B cell (primary cell): ENCODE results near the gene FA2H. TPM values are rescaled to one million over a fixed set of nuclear protein-coding genes. Genes with fewer than 3 reads are reported as not detected.

Source experiments
- ATAC-seq: fragments of 200-7000 bp; cut with Tn5 transposase; one replicate; pipeline ENCODE4 v1.10.0; 2021; ENCODE audit warnings: low read depth, mild to moderate bottlenecking, moderate number of reproducible peaks, moderate library complexity
- CTCF ChIA-PET: fragments of 350-600 bp; sonication (Branson Sonifier 250); formaldehyde crosslinking; loops from one replicate; lab custom pipeline; 2021; ENCODE audit warnings: antibody characterized with exemption, inconsistent platforms; lab: Charles Lee
- POLR2A ChIA-PET: fragments of 350-600 bp; sonication (Branson Sonifier 250); formaldehyde crosslinking; loops from one replicate; lab custom pipeline; 2021; ENCODE audit warnings: antibody characterized with exemption; lab: Charles Lee
- DNase-seq: peaks from one replicate; pipeline ENCODE4 v3.0.0; 2013
- H2AFZ ChIP-seq: 2 replicates; pipeline ENCODE4 v1.6.1; 2012; ENCODE audit warnings: mild to moderate bottlenecking, low read depth, low read length; ENCODE audit not compliant: insufficient read depth, poor library complexity, severe bottlenecking
- H3K27ac ChIP-seq, 2 donors: 1 replicate in 1 of 2; 2 replicates in 1 of 2; pipeline ENCODE4 v1.5.1; 2012 to 2013; ENCODE audit warnings: low read length in 2 of 2, mild to moderate bottlenecking in 2 of 2, moderate library complexity in 1 of 2
- H3K27me3 ChIP-seq, 4 experiments: fragments of 200-600 bp in 1 of 4; sonication (generic) in 1 of 4; replicated peaks in 1 of 4; 1 replicate in 2 of 4; 2 replicates in 2 of 4; pipeline versions ENCODE4 v1.6.1 to v1.7.0; 2013 to 2016; ENCODE audit warnings: low read length in 3 of 4, mild to moderate bottlenecking in 2 of 4, mixed read lengths in 1 of 4, moderate library complexity in 1 of 4; ENCODE audit not compliant: insufficient read depth in 4 of 4, control insufficient read depth in 3 of 4; ENCODE audit errors: control extremely low read depth in 1 of 4
- H3K36me3 ChIP-seq, 2 experiments: replicated peaks in 1 of 2; 1 replicate in 1 of 2; 2 replicates in 1 of 2; pipeline versions ENCODE4 v1.6.1 to v1.7.1; 2013; ENCODE audit warnings: low read length in 1 of 2; ENCODE audit not compliant: insufficient read depth in 2 of 2, control insufficient read depth in 1 of 2; ENCODE audit errors: control extremely low read depth in 1 of 2, extremely low read depth in 1 of 2
- H3K4me1 ChIP-seq, 2 donors: fragments of 200-600 bp in 1 of 2; sonication (generic) in 1 of 2; 1 replicate in 1 of 2; 2 replicates in 1 of 2; pipeline versions ENCODE4 v1.5.1 to v1.6.1; 2013 to 2017; ENCODE audit warnings: low read length in 2 of 2; ENCODE audit not compliant: control insufficient read depth in 2 of 2, insufficient read depth in 2 of 2
- H3K4me2 ChIP-seq: replicated peaks from 2 replicates; pipeline ENCODE3; 2012; ENCODE audit warnings: mild to moderate bottlenecking, low read depth, low read length; ENCODE audit not compliant: poor library complexity, severe bottlenecking
- H3K4me3 ChIP-seq, 5 experiments: fragments of 200-600 bp in 1 of 5; sonication (generic) in 1 of 5; 1 replicate in 3 of 5; 2 replicates in 2 of 5; pipeline versions ENCODE4 v1.5.1 to v1.7.0; 2011 to 2016; ENCODE audit warnings: low read length in 4 of 5, mild to moderate bottlenecking in 4 of 5, low read depth in 2 of 5, control low read depth in 1 of 5, moderate library complexity in 1 of 5; ENCODE audit not compliant: insufficient read depth in 1 of 5; ENCODE audit errors: control extremely low read depth in 1 of 5, extremely low read depth in 1 of 5
- H3K79me2 ChIP-seq: fragments of 200-600 bp; sonication (generic); one replicate; pipeline ENCODE4 v1.6.0; 2016; ENCODE audit warnings: low read length; ENCODE audit not compliant: control insufficient read depth, insufficient read depth
- H3K9ac ChIP-seq: fragments of 200-600 bp; sonication (generic); 2 replicates; pipeline ENCODE4 v1.6.1; 2017; ENCODE audit warnings: mild to moderate bottlenecking, low read length, moderate library complexity
- H3K9me3 ChIP-seq, 3 donors: one replicate each; pipeline versions ENCODE4 v1.6.1 to v1.7.1; 2013; ENCODE audit warnings: low read length in 2 of 3; ENCODE audit not compliant: control insufficient read depth in 2 of 3, insufficient read depth in 1 of 3; ENCODE audit errors: control extremely low read depth in 1 of 3
- H4K20me1 ChIP-seq: 2 replicates; pipeline ENCODE4 v1.6.0; 2012; ENCODE audit warnings: mild to moderate bottlenecking, low read length; ENCODE audit not compliant: insufficient read depth, control insufficient read depth, poor library complexity, severe bottlenecking
- H3K27ac Mint-ChIP-seq: one replicate; pipeline ENCODE4 v1.8.0; 2021; ENCODE audit warnings: mixed read lengths
- H3K27me3 Mint-ChIP-seq: one replicate; pipeline ENCODE4 v1.8.0; 2021; ENCODE audit warnings: mixed read lengths
- H3K4me1 Mint-ChIP-seq: one replicate; pipeline ENCODE4 v1.8.0; 2021; ENCODE audit warnings: mixed read lengths
- H3K4me3 Mint-ChIP-seq: one replicate; pipeline ENCODE4 v1.8.0; 2021; ENCODE audit warnings: mixed read lengths
- H3K9me3 Mint-ChIP-seq: one replicate; pipeline ENCODE4 v1.8.0; 2022; ENCODE audit warnings: mixed read lengths; ENCODE audit not compliant: insufficient read depth
- CTCF ChIP-seq: fragments of 200-600 bp; IDR thresholded peaks from one replicate; pipeline ENCODE4 v1.8.0; 2022; ENCODE audit warnings: antibody characterized with exemption, mild to moderate bottlenecking
- EZH2 ChIP-seq: IDR thresholded peaks from 2 replicates; pipeline ENCODE4 v1.6.1; 2012; ENCODE audit warnings: borderline replicate concordance, low read depth, mild to moderate bottlenecking, moderate library complexity, low read length; ENCODE audit not compliant: insufficient read depth, poor library complexity, severe bottlenecking
- WGBS: methylation state at CpG from one replicate; pipeline ENCODE4 v1.1.5; 2013; ENCODE audit warnings: missing lambda C conversion rate; ENCODE audit not compliant: insufficient coverage; 5-methylcytosine and 5-hydroxymethylcytosine counted together
- intact Hi-C: fragments of 100-400 bp; cut with micrococcal nuclease; formaldehyde crosslinking; loops from one replicate; pipeline ENCODE4 v1.10.0; 2022
- polyA plus RNA-seq: library from polyadenylated mRNA; depleted of rRNA; stranded (reverse); fragments of >200 nt; gene quantifications from 2 replicates; pipeline ENCODE4 v1.2.3, GENCODE V29; 2012
- total RNA-seq, 2 donors: library from RNA; stranded (reverse); fragments of 120-200 nt in 1 of 2; gene quantifications; 1 replicate in 1 of 2; 2 replicates in 1 of 2; pipeline versions ENCODE4 v1.2.3 to v1.2.4, GENCODE V29; 2013 to 2022

The FA2H gene
- total and polyA plus RNA-seq, 2 donors (not counting 1 experiment from before 2014, with no cell fraction given), result 1.0 to 3.6 TPM

- ChIA-PET POLR2A (no interaction called here), CTCF (no interaction called here)
- 19% methylated on average over 5 of the region's 10 CpGs for WGBS
- H3K4me3 Mint-ChIP-seq, result no peak overlapping the region
- H3K27me3 Mint-ChIP-seq, result no peaks in the 10 kb centered on the region
- H3K4me1 Mint-ChIP-seq, result no peaks in the 10 kb centered on the region
- no peak overlapping the region for H3K4me3 ChIP-seq
- no peak for ATAC-seq
- no peak overlapping the region for H2AFZ ChIP-seq
- H3K9ac ChIP-seq, result no peak overlapping the region
- H3K4me2 ChIP-seq, result no peak overlapping the region
- peaks cover 0 to 3% (median 0%) of the 10 kb centered on the region in 3 donors for H3K9me3 ChIP-seq
- H3K27ac Mint-ChIP-seq, result no peak overlapping the region
- H3K27ac ChIP-seq, result no peak overlapping the region
- no peaks in the 10 kb centered on the region for H3K36me3 ChIP-seq
- no peaks in the 10 kb centered on the region for H3K79me2 ChIP-seq
- H4K20me1 ChIP-seq, result no peaks in the 10 kb centered on the region
- H3K9me3 Mint-ChIP-seq, result no peaks in the 10 kb centered on the region
- intact Hi-C loops, result no loop called here
- no peaks in the 10 kb centered on the region for H3K4me1 ChIP-seq
- no peak for DNase-seq
- no peaks in the 10 kb centered on the region for H3K27me3 ChIP-seq
- TF ChIP-seq CTCF (no peak), EZH2 (no peak)
Measured at GRCh38 chr16:74742051-74742481, 32.6 kb downstream of the FA2H start.

GRCh38 chr16:74740795-74741304 is 33.8 kb downstream of the FA2H start:
- TF ChIP-seq EZH2 (no peak), CTCF (no peak)
- no peak overlapping the region for H3K4me2 ChIP-seq
- Mint-ChIP-seq H3K4me1 (no peaks in the 10 kb centered on the region), H3K27me3 (no peaks in the 10 kb centered on the region), H3K27ac (no peak overlapping the region), H3K9me3 (no peaks in the 10 kb centered on the region), H3K4me3 (no peak overlapping the region)
- intact Hi-C loops, result no loop called here
- no peak for ATAC-seq
- H3K27ac ChIP-seq, result no peak overlapping the region
- H4K20me1 ChIP-seq, result no peaks in the 10 kb centered on the region
- CTCF ChIA-PET, result no interaction called here
- H3K79me2 ChIP-seq, result no peaks in the 10 kb centered on the region
- H3K9ac ChIP-seq, result no peak overlapping the region
- WGBS, result 92% methylated on average over 13 of the region's 13 CpGs
- H3K9me3 ChIP-seq, result peaks cover 0 to 3% (median 0%) of the 10 kb centered on the region in 3 donors
- H3K4me1 ChIP-seq, result no peaks in the 10 kb centered on the region
- no peaks in the 10 kb centered on the region for H3K36me3 ChIP-seq
- DNase-seq, result no peak
- H2AFZ ChIP-seq, result no peak overlapping the region
- no peaks in the 10 kb centered on the region for H3K27me3 ChIP-seq
- POLR2A ChIA-PET, result no interaction called here
- H3K4me3 ChIP-seq, result no peak overlapping the region
